Measurements from ENCODE around the gene MSTO1.
"Not testable (repeated sequence)": the region's sequence is repeated elsewhere in the genome, so short reads cannot be mapped to it uniquely, and the experiment has no call there.

GRCh38 chr1:155661239-155661638 is 51.2 kb downstream of the MSTO1 start:
- TF ChIP-seq, protein P1, sequence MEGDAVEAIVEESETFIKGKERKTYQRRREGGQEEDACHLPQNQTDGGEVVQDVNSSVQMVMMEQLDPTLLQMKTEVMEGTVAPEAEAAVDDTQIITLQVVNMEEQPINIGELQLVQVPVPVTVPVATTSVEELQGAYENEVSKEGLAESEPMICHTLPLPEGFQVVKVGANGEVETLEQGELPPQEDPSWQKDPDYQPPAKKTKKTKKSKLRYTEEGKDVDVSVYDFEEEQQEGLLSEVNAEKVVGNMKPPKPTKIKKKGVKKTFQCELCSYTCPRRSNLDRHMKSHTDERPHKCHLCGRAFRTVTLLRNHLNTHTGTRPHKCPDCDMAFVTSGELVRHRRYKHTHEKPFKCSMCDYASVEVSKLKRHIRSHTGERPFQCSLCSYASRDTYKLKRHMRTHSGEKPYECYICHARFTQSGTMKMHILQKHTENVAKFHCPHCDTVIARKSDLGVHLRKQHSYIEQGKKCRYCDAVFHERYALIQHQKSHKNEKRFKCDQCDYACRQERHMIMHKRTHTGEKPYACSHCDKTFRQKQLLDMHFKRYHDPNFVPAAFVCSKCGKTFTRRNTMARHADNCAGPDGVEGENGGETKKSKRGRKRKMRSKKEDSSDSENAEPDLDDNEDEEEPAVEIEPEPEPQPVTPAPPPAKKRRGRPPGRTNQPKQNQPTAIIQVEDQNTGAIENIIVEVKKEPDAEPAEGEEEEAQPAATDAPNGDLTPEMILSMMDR (IDR thresholded peaks at IDR 0.05), result not testable (repeated sequence)
- not testable (repeated sequence) for TF ChIP-seq POLR2A (IDR thresholded peaks at IDR 0.05)
